ENCODE results near the gene CSMD2. TPM values are rescaled to one million over a fixed set of nuclear protein-coding genes. Genes with fewer than 3 reads are reported as not detected.

Gene CSMD2
- total RNA-seq, 1 experiment from 2014 or later: 13.2 TPM

- TF ChIP-seq USF2 (CRISPR knock-in tag; IDR thresholded peaks at IDR 0.05): no peak
- no peak for TF ChIP-seq ZNF121 (CRISPR knock-in tag; IDR thresholded peaks at IDR 0.05)
- no peak for TF ChIP-seq MLX (CRISPR knock-in tag; IDR thresholded peaks at IDR 0.05)
These were observed 374.5 kb downstream of the CSMD2 start (continued) for GRCh38 chr1:33790577-33790976.

GRCh38 chr1:33784876-33785275 lies 380.2 kb downstream of the CSMD2 start:
- peaks cover 3% of the 10 kb centered on the region for H3K36me3 Mint-ChIP-seq
- TF ChIP-seq ETV6 (CRISPR knock-in tag; IDR thresholded peaks at IDR 0.05) (no peak), USF1 (CRISPR knock-in tag; IDR thresholded peaks at IDR 0.05) (no peak), TCF7 (CRISPR knock-in tag; IDR thresholded peaks at IDR 0.05; ENCODE audit: low read depth) (no peak), ZNF423 (CRISPR knock-in tag; IDR thresholded peaks at IDR 0.05) (no peak)
- H3K27ac Mint-ChIP-seq: no peak overlapping the region
- ChIA-PET CTCF (interaction anchor here (1.1 kb wide), 1 partner anchor 229 kb away, joined by 4 read pairs; no protein-coding TSS in a partner anchor), POLR2A (interaction anchor here (1.1 kb wide), 1 partner anchor 13 kb away, joined by 3 read pairs; no protein-coding TSS in a partner anchor)
- no peak for ATAC-seq
- H3K9me3 Mint-ChIP-seq: no peaks in the 10 kb centered on the region
- DNase-seq (ENCODE audit: low spot score): no peak
- H3K27me3 Mint-ChIP-seq (ENCODE audit: low read depth): no peaks in the 10 kb centered on the region
- H3K4me1 Mint-ChIP-seq: no peaks in the 10 kb centered on the region
- H3K4me3 Mint-ChIP-seq: no peak overlapping the region

GRCh38 chr1:33782776-33783175 lies 382.3 kb downstream of the CSMD2 start:
- no peaks in the 10 kb centered on the region for H3K9me3 Mint-ChIP-seq
- no peaks in the 10 kb centered on the region; the same call in 1 of the 2 replicates for H3K27me3 Mint-ChIP-seq (ENCODE audit: low read depth)
- no peak overlapping the region for H3K4me3 Mint-ChIP-seq
- POLR2A ChIA-PET: no interaction called here
- CTCF ChIA-PET: interaction anchor here (1.0 kb wide), 1 partner anchor 149 kb away, joined by 3 read pairs; no protein-coding TSS in a partner anchor
- DNase-seq (ENCODE audit: low spot score) (no peak), ATAC-seq (no peak)
- peaks cover 3% of the 10 kb centered on the region for H3K36me3 Mint-ChIP-seq
- H3K27ac Mint-ChIP-seq: no peak overlapping the region
- TF ChIP-seq ELF4 (CRISPR knock-in tag; IDR thresholded peaks at IDR 0.05; ENCODE audit: low read depth): no peak
- peak; percentile 47; the same call in 1 of the 2 replicates for TF ChIP-seq PRDM15 (CRISPR knock-in tag; IDR thresholded peaks at IDR 0.05)
- H3K4me1 Mint-ChIP-seq: no peaks in the 10 kb centered on the region

- H3K4me1 Mint-ChIP-seq: no peaks in the 10 kb centered on the region
- ChIA-PET CTCF (interaction anchor here (1.0 kb wide), 1 partner anchor 148 kb away, joined by 3 read pairs; no protein-coding TSS in a partner anchor), POLR2A (no interaction called here)
- no peak overlapping the region for H3K4me3 Mint-ChIP-seq
- no peak for DNase-seq (ENCODE audit: low spot score)
- peaks cover 3% of the 10 kb centered on the region; the same call in 1 of the 2 replicates for H3K36me3 Mint-ChIP-seq
- H3K9me3 Mint-ChIP-seq: no peaks in the 10 kb centered on the region
- H3K27me3 Mint-ChIP-seq (ENCODE audit: low read depth): no peaks in the 10 kb centered on the region; the same call in 1 of the 2 replicates
- no peak for ATAC-seq
- no peak overlapping the region for H3K27ac Mint-ChIP-seq
- TF ChIP-seq ETV6 (CRISPR knock-in tag; IDR thresholded peaks at IDR 0.05) (no peak), ZNF671 (CRISPR knock-in tag; IDR thresholded peaks at IDR 0.05) (no peak), USF1 (CRISPR knock-in tag; IDR thresholded peaks at IDR 0.05) (no peak), ERG (CRISPR knock-in tag; IDR thresholded peaks at IDR 0.05) (no peak), USF2 (CRISPR knock-in tag; IDR thresholded peaks at IDR 0.05) (no peak), TEAD1 (CRISPR knock-in tag; IDR thresholded peaks at IDR 0.05) (no peak), KAT7 (CRISPR knock-in tag; IDR thresholded peaks at IDR 0.05; ENCODE audit: borderline replicate concordance) (no peak), ZNF396 (CRISPR knock-in tag; IDR thresholded peaks at IDR 0.05; ENCODE audit: borderline replicate concordance) (no peak), ATF2 (CRISPR knock-in tag; IDR thresholded peaks at IDR 0.05; ENCODE audit: borderline replicate concordance, low read depth) (no peak), OVOL2 (CRISPR knock-in tag; IDR thresholded peaks at IDR 0.05; ENCODE audit: borderline replicate concordance) (no peak), MXD4 (CRISPR knock-in tag; IDR thresholded peaks at IDR 0.05; ENCODE audit: borderline replicate concordance) (no peak), JAZF1 (CRISPR knock-in tag; IDR thresholded peaks at IDR 0.05) (no peak), CREB1 (CRISPR knock-in tag; IDR thresholded peaks at IDR 0.05) (no peak), GTF2I (CRISPR knock-in tag; conservative IDR thresholded peaks at IDR 0.05) (no peak)
These were observed 383.4 kb downstream of the CSMD2 start for GRCh38 chr1:33781652-33782051.

Data from WTC11 (cell line).